Parathyroid adenoma (tissue), 2 donors: ENCODE data around the gene PTX4.

Source experiments
- H2AFZ ChIP-seq: fragments of 300-600 bp; sonication (generic); one replicate; pipeline ENCODE4 v1.7.0; 2017; ENCODE audit warnings: antibody characterized with exemption, mild to moderate bottlenecking
- H3K27ac ChIP-seq: fragments of 300-600 bp; sonication (generic); one replicate; pipeline ENCODE4 v1.7.0; 2017
- H3K27me3 ChIP-seq: fragments of 300-600 bp; sonication (generic); one replicate; pipeline ENCODE4 v1.7.0; 2017; ENCODE audit warnings: low read length; ENCODE audit not compliant: control insufficient read depth, insufficient read depth
- H3K36me3 ChIP-seq: fragments of 300-600 bp; sonication (generic); one replicate; pipeline ENCODE4 v1.7.0; 2017; ENCODE audit warnings: low read length; ENCODE audit not compliant: control insufficient read depth, insufficient read depth
- H3K4me1 ChIP-seq: fragments of 300-600 bp; sonication (generic); one replicate; pipeline ENCODE4 v1.7.0; 2017; ENCODE audit warnings: control low read depth
- H3K4me2 ChIP-seq: fragments of 300-600 bp; sonication (generic); one replicate; pipeline ENCODE4 v1.7.0; 2017; ENCODE audit warnings: low read length
- H3K4me3 ChIP-seq: fragments of 300-600 bp; sonication (generic); one replicate; pipeline ENCODE4 v1.7.0; 2017; ENCODE audit warnings: low read depth, low read length
- H3K79me2 ChIP-seq: fragments of 300-600 bp; sonication (generic); one replicate; pipeline ENCODE4 v1.7.0; 2017; ENCODE audit warnings: control low read depth
- H3K9ac ChIP-seq: fragments of 300-600 bp; sonication (generic); one replicate; pipeline ENCODE4 v1.7.0; 2017; ENCODE audit warnings: mild to moderate bottlenecking
- H3K9me3 ChIP-seq: fragments of 300-600 bp; sonication (generic); one replicate; pipeline ENCODE4 v1.7.0; 2017; ENCODE audit warnings: low read length; ENCODE audit not compliant: control insufficient read depth
- CTCF ChIP-seq: fragments of 300-600 bp; sonication (generic); IDR thresholded peaks from one replicate; pipeline ENCODE4 v1.7.0; 2017; ENCODE audit warnings: antibody characterized with exemption, mild to moderate bottlenecking
- donor health status: primary hyperparathyroidism.

PTX4 gene

GRCh38 chr16:1493746-1494094 is 5.0 kb upstream of the PTX4 start:
- Histone ChIP-seq H3K9ac (peak overlapping the region; percentile 31), H3K27ac (no peak overlapping the region), H3K27me3 (no peaks in the 10 kb centered on the region), H3K9me3 (no peaks in the 10 kb centered on the region), H2AFZ (peak overlapping the region; percentile 97), H3K4me3 (peak overlapping the region; percentile 65), H3K36me3 (no peaks in the 10 kb centered on the region), H3K4me2 (peak overlapping the region; percentile 93), H3K79me2 (peaks cover 3% of the 10 kb centered on the region), H3K4me1 (peaks cover 6% of the 10 kb centered on the region)
- TF ChIP-seq CTCF: no peak

- peaks cover 3% of the 10 kb centered on the region for H3K79me2 ChIP-seq
- peak within 1 kb of the TSS; percentile 65 for H3K4me3 ChIP-seq
- no peaks in the 10 kb centered on the region for H3K27me3 ChIP-seq
- H3K9me3 ChIP-seq: no peaks in the 10 kb centered on the region
- H3K27ac ChIP-seq: peak within 1 kb of the TSS; percentile 67
- peak within 1 kb of the TSS; percentile 97 for H2AFZ ChIP-seq
- peaks cover 6% of the 10 kb centered on the region for H3K4me1 ChIP-seq
- H3K4me2 ChIP-seq: peak within 1 kb of the TSS; percentile 99
- TF ChIP-seq CTCF: no peak
- H3K9ac ChIP-seq: peak within 1 kb of the TSS; percentile 31
- H3K36me3 ChIP-seq: no peaks in the 10 kb centered on the region
Observed at GRCh38 chr16:1492923-1493745, 4.4 kb upstream of the PTX4 start, which contains the start of gene TELO2. TSS of gene TELO2 (plus strand) at chr16:1493360. CDS start at chr16:1494282, 922 bp downstream.

- peaks cover 3% of the 10 kb centered on the region for H3K79me2 ChIP-seq
- no peak overlapping the region for H3K9ac ChIP-seq
- peak overlapping the region; percentile 65 for H3K4me3 ChIP-seq
- H3K4me2 ChIP-seq: peak overlapping the region; percentile 99
- peak overlapping the region; percentile 67 for H3K27ac ChIP-seq
- peak overlapping the region; percentile 97 for H2AFZ ChIP-seq
- no peaks in the 10 kb centered on the region for H3K36me3 ChIP-seq
- no peaks in the 10 kb centered on the region for H3K9me3 ChIP-seq
- no peaks in the 10 kb centered on the region for H3K27me3 ChIP-seq
- no peak for TF ChIP-seq CTCF
- peaks cover 6% of the 10 kb centered on the region for H3K4me1 ChIP-seq
Observed at GRCh38 chr16:1492082-1492922, 3.6 kb upstream of the PTX4 start.

- no peaks in the 10 kb centered on the region for H3K79me2 ChIP-seq
- H3K4me2 ChIP-seq: no peak overlapping the region
- H3K36me3 ChIP-seq: no peaks in the 10 kb centered on the region
- H3K9ac ChIP-seq: no peak overlapping the region
- H3K4me1 ChIP-seq: peaks cover 6% of the 10 kb centered on the region
- H3K4me3 ChIP-seq: no peak overlapping the region
- H3K27me3 ChIP-seq: no peaks in the 10 kb centered on the region
- no peak overlapping the region for H3K27ac ChIP-seq
- no peaks in the 10 kb centered on the region for H3K9me3 ChIP-seq
- no peak for TF ChIP-seq CTCF
- no peak overlapping the region for H2AFZ ChIP-seq
Observed at GRCh38 chr16:1491327-1491726, 2.6 kb upstream of the PTX4 start.
